Measurements from ENCODE around the gene EIF5A. TPM values are rescaled to one million over a fixed set of nuclear protein-coding genes. Genes with fewer than 3 reads are reported as not detected.

EIF5A gene
- total and polyA plus RNA-seq, 2 donors = 305 to 324 TPM

DNA sequence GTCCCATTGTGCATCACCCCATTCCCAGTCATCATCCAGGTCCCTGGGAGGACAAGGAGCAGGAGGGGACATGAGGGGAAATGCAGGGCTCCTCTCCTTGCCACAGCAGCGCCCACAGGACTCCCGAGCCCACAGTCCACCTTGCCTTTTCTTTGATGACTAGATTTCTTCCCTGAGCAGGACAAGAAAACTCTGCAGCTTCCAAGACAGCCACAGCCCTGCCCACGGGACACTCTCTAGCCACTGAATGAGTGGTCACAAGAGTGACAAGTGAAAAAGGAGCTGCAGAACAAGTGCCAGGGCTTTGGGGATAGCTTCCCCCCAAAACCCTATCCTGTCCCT, 17.0 kb downstream of the EIF5A start:
- H3K36me3 ChIP-seq (ENCODE audit: control insufficient read depth in 2 of 2, insufficient read depth in 2 of 2, low read length in 1 of 2) = peaks cover 62 to 66% of the 10 kb centered on the region in 2 donors

DNA sequence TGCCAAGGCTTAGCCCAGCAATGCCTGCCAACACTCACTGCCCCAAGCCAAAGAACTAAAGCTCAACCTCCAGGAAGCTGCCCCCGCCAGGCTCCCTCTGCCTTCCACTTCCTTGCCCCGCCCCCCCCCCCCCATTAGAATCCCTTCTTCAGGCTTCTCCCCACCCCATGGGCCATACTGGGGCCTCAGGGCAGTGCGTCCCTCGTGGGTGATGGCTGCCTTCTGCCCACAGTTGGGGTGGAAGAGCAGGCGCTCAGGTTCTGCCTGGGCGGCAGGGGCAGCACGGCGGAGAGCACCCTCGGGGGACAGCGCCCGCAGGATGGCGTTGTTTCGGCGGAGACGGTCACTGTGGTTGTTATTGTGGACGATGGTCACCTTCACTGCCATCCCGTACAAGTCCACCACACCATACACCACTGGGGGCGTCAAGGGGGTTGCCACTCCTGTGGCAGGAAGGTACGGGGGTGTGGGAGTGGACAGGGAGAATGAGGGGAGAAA, 17.7 kb downstream of the EIF5A start:
- Histone ChIP-seq H3K36me3 (ENCODE audit: control insufficient read depth in 2 of 2, insufficient read depth in 2 of 2, low read length in 1 of 2) (peaks cover 62 to 65% of the 10 kb centered on the region in 2 donors), H3K27ac (ENCODE audit: low read depth in 1 of 2, low read length in 1 of 2) (no peak overlapping the region), H3K27me3 (ENCODE audit: control insufficient read depth in 2 of 2, insufficient read depth in 1 of 2, low read length in 1 of 2) (no peaks in the 10 kb centered on the region), H3K4me3 (ENCODE audit: low read length in 2 of 2) (no peak overlapping the region), H3K9me3 (ENCODE audit: control insufficient read depth in 2 of 2, insufficient read depth in 1 of 2, low read length in 1 of 2) (no peaks in the 10 kb centered on the region), H3K4me1 (ENCODE audit: control insufficient read depth in 2 of 2, insufficient read depth in 2 of 2, low read length in 2 of 2) (peaks cover 5 to 19% of the 10 kb centered on the region in 2 donors)
- DNase-seq (ENCODE audit: low read depth in 6 of 9, low spot score in 9 of 9) = no peak
- WGBS = 96% methylated on average over 19 of the region's 19 CpGs

More for the DNA sequence above, 17.0 kb downstream of the EIF5A start:
- H3K4me1 ChIP-seq (ENCODE audit: control insufficient read depth in 2 of 2, insufficient read depth in 2 of 2, low read length in 2 of 2) = peaks cover 5 to 14% of the 10 kb centered on the region in 2 donors
- no peak overlapping the region for H3K4me3 ChIP-seq (ENCODE audit: low read length in 2 of 2)
- H3K27ac ChIP-seq (ENCODE audit: low read depth in 1 of 2, low read length in 1 of 2) = no peak overlapping the region
- no peaks in the 10 kb centered on the region for H3K9me3 ChIP-seq (ENCODE audit: control insufficient read depth in 2 of 2, insufficient read depth in 1 of 2, low read length in 1 of 2)
- 93% methylated on average over 3 of the region's 3 CpGs for WGBS
- H3K27me3 ChIP-seq (ENCODE audit: control insufficient read depth in 2 of 2, insufficient read depth in 1 of 2, low read length in 1 of 2) = no peaks in the 10 kb centered on the region
- DNase-seq (ENCODE audit: low read depth in 6 of 9, low spot score in 9 of 9) = no peak

DNA sequence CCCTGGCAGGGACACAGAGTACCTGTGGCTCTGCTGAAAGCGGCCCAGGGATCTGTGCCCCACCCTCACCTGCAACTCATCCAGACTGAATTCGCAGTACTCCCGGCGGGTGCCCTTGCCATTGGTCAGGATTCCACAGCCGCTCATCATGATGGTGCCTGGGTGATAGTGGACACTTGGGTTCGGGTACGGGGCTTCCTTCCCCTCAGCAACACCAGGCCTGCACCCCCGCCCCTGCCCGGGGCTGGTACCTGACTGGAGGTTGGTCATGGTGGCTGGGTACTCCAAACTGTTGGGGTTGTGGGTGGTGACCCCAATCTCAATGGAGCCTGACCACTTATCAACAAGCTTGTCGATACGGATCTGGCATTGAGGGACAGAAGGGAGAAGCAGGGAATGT, 18.8 kb downstream of the EIF5A start:
- Histone ChIP-seq H3K27ac (ENCODE audit: low read depth in 1 of 2, low read length in 1 of 2) (no peak overlapping the region), H3K4me3 (ENCODE audit: low read length in 2 of 2) (no peak overlapping the region), H3K27me3 (ENCODE audit: control insufficient read depth in 2 of 2, insufficient read depth in 1 of 2, low read length in 1 of 2) (no peaks in the 10 kb centered on the region), H3K9me3 (ENCODE audit: control insufficient read depth in 2 of 2, insufficient read depth in 1 of 2, low read length in 1 of 2) (no peaks in the 10 kb centered on the region), H3K4me1 (ENCODE audit: control insufficient read depth in 2 of 2, insufficient read depth in 2 of 2, low read length in 2 of 2) (peaks cover 10 to 30% of the 10 kb centered on the region in 2 donors), H3K36me3 (ENCODE audit: control insufficient read depth in 2 of 2, insufficient read depth in 2 of 2, low read length in 1 of 2) (peaks cover 51 to 54% of the 10 kb centered on the region in 2 donors)
- DNase-seq (ENCODE audit: low read depth in 6 of 9, low spot score in 9 of 9) = no peak
- 97% methylated on average over 11 of the region's 11 CpGs for WGBS

DNA sequence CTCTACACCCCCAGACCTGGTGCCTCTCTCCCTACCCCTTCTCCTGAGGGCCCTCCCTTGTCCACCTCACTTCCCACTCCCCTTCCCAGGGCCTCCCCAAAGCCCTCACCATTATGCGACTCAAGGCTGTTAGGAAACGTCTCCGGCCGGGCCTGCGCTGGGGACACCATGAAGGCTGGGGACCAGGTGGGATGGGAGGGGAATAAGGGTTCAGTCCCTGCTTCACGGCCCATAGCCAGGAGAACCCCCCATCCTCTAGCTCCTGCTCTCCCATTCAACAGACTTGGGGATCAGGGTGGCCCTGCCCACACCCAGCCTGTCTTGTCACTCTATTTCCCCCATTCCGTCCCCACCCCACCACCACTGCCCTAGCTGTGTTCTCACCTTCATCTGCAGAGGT, 19.6 kb downstream of the EIF5A start:
- H3K36me3 ChIP-seq (ENCODE audit: control insufficient read depth in 2 of 2, insufficient read depth in 2 of 2, low read length in 1 of 2) = peaks cover 43 to 45% of the 10 kb centered on the region in 2 donors
- H3K9me3 ChIP-seq (ENCODE audit: control insufficient read depth in 2 of 2, insufficient read depth in 1 of 2, low read length in 1 of 2) = peaks cover 0 to 2% of the 10 kb centered on the region in 2 donors
- 96% methylated on average over 7 of the region's 7 CpGs for WGBS
- peaks cover 15 to 39% of the 10 kb centered on the region in 2 donors for H3K4me1 ChIP-seq (ENCODE audit: control insufficient read depth in 2 of 2, insufficient read depth in 2 of 2, low read length in 2 of 2)
- H3K27ac ChIP-seq (ENCODE audit: low read depth in 1 of 2, low read length in 1 of 2) = no peak overlapping the region
- DNase-seq (ENCODE audit: low read depth in 6 of 9, low spot score in 9 of 9) = no peak
- H3K27me3 ChIP-seq (ENCODE audit: control insufficient read depth in 2 of 2, insufficient read depth in 1 of 2, low read length in 1 of 2) = no peaks in the 10 kb centered on the region
- H3K4me3 ChIP-seq (ENCODE audit: low read length in 2 of 2) = no peak overlapping the region

DNA sequence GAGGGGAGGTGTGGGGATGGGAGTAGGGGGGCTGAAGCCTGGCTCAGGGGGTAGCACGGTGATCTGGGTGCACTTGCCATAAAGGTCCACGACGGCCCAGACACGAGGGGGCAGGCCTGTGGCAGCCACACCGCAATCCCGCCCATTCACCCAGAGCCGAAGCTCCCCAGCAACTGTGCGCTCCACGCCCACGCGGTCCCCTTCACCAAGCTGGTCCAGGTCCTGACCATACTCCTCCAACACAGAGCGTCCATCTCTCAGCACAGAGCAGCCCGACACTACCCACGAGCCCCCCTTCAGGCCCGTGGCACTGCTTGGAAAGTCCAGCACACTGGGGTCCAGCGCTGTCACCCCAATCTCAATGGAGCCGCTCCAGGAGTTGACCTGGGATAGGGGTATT, 20.1 kb downstream of the EIF5A start:
- H3K4me3 ChIP-seq (ENCODE audit: low read length in 2 of 2) = no peak overlapping the region
- H3K36me3 ChIP-seq (ENCODE audit: control insufficient read depth in 2 of 2, insufficient read depth in 2 of 2, low read length in 1 of 2) = peaks cover 38 to 41% of the 10 kb centered on the region in 2 donors
- H3K27ac ChIP-seq (ENCODE audit: low read depth in 1 of 2, low read length in 1 of 2) = no peak overlapping the region
- peaks cover 19 to 43% of the 10 kb centered on the region in 2 donors for H3K4me1 ChIP-seq (ENCODE audit: control insufficient read depth in 2 of 2, insufficient read depth in 2 of 2, low read length in 2 of 2)
- no peak for DNase-seq (ENCODE audit: low read depth in 6 of 9, low spot score in 9 of 9)
- peaks cover 0 to 2% of the 10 kb centered on the region in 2 donors for H3K9me3 ChIP-seq (ENCODE audit: control insufficient read depth in 2 of 2, insufficient read depth in 1 of 2, low read length in 1 of 2)
- 98% methylated on average over 17 of the region's 17 CpGs for WGBS
- H3K27me3 ChIP-seq (ENCODE audit: control insufficient read depth in 2 of 2, insufficient read depth in 1 of 2, low read length in 1 of 2) = no peaks in the 10 kb centered on the region

DNA sequence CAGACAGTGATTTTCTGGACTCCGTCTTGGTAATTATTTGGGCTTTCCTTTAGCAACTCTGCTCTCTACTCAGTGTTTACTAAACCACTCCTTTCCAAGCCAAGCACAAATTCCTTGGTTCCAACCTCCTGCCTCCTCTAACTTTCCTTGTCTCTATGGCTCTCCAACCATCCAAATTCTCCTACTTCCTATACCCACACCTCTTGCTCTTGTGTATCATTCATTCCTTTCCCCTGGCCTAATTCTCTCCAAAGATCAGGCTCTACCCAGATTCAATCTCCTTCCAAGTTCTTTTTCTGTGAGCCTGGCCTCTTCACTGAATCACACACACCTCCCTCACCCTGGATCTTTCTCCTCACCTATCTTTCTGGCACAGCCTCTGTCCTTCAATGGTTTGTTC, 20.6 kb downstream of the EIF5A start:
- Histone ChIP-seq H3K4me1 (ENCODE audit: control insufficient read depth in 2 of 2, insufficient read depth in 2 of 2, low read length in 2 of 2) (peaks cover 23 to 45% of the 10 kb centered on the region in 2 donors), H3K9me3 (ENCODE audit: control insufficient read depth in 2 of 2, insufficient read depth in 1 of 2, low read length in 1 of 2) (peaks cover 0 to 2% of the 10 kb centered on the region in 2 donors), H3K4me3 (ENCODE audit: low read length in 2 of 2) (no peak overlapping the region), H3K27ac (ENCODE audit: low read depth in 1 of 2, low read length in 1 of 2) (no peak overlapping the region), H3K36me3 (ENCODE audit: control insufficient read depth in 2 of 2, insufficient read depth in 2 of 2, low read length in 1 of 2) (peaks cover 33 to 35% of the 10 kb centered on the region in 2 donors), H3K27me3 (ENCODE audit: control insufficient read depth in 2 of 2, insufficient read depth in 1 of 2, low read length in 1 of 2) (no peaks in the 10 kb centered on the region)
- DNase-seq (ENCODE audit: low read depth in 6 of 9, low spot score in 9 of 9) = no peak
- WGBS = 94% methylated on average over 1 of the region's 1 CpG

DNA sequence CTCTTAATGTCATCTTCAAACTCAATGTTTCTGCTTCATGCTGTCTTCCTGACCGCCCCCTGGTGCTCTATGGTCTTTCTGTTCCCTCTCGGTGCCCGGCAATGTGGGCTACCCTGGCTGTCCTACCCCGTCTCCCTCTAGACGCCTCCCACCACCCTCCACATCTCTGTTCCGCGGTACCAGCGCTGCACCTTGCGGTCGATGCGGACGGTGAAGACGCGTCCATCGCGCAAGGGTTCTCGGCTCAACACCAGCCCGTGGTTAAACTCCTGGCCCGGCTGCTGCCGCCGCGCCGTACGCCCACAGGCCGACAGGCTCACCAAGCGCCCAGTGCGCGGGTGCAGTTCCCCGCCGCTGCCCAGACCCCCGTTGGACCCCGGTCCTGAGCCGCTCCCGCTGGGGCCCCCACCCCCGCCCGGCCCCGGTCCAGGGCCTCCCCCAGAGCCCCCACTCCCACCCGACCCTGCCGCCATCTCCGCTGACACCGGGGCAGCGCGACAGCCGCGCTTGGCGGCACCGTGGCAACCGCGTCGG, 21.5 kb downstream of the EIF5A start, which contains the start of gene NEURL4:
Gene NEURL4, minus strand, starts transcription at position 496 of the 534 bp plus-strand sequence. Its CDS starts 23 bp downstream, at position 473.
- H3K9me3 ChIP-seq (ENCODE audit: control insufficient read depth in 2 of 2, insufficient read depth in 1 of 2, low read length in 1 of 2) = peaks cover 0 to 2% of the 10 kb centered on the region in 2 donors
- H3K4me3 ChIP-seq (ENCODE audit: low read length in 2 of 2) = peak within 1 kb of the TSS; percentile 77 to 85
- DNase-seq (ENCODE audit: low read depth in 6 of 9, low spot score in 9 of 9) = no peak
- peaks cover 24 to 26% of the 10 kb centered on the region in 2 donors for H3K36me3 ChIP-seq (ENCODE audit: control insufficient read depth in 2 of 2, insufficient read depth in 2 of 2, low read length in 1 of 2)
- H3K27ac ChIP-seq (ENCODE audit: low read depth in 1 of 2, low read length in 1 of 2) = peak within 1 kb of the TSS; percentile 95 to 98
- WGBS = under 1% methylated on average over 50 of the region's 50 CpGs
- H3K4me1 ChIP-seq (ENCODE audit: control insufficient read depth in 2 of 2, insufficient read depth in 2 of 2, low read length in 2 of 2) = peaks cover 23 to 52% of the 10 kb centered on the region in 2 donors
- no peaks in the 10 kb centered on the region for H3K27me3 ChIP-seq (ENCODE audit: control insufficient read depth in 2 of 2, insufficient read depth in 1 of 2, low read length in 1 of 2)

DNA sequence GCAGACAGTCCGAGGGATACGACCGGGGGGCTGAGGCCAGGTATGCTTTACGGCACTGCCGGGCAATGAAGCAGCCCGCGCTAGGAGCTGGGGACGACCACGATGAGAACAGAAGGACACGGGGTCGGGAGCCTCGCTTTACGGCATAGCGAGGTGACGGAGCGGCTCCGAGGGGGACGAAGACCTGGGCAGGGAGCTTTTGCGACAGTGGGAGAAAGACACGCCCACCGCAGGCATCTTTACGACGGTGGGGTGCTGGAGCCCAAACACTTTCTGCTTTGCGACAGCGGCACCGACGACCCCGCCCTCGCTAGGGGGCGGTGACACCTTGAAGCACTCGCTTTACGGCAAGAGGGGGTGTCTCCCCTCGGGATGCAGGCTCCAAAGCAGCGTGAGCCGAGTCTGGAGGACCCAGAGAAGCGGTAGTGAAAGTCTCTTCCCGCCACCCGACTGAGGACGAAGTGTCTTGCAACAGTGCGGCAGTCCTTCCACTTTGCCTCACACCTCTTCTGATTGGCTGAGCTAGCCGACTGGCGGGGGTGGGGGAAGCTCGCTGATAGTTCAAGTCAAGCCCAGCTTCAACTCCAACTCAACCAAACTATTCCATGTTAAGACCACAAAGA, 22.1 kb downstream of the EIF5A start:
- under 1% methylated on average over 43 of the region's 43 CpGs for WGBS
- DNase-seq (ENCODE audit: low read depth in 6 of 9, low spot score in 9 of 9) = peak; percentile 94 to 100 (median 98)
- H3K4me3 ChIP-seq (ENCODE audit: low read length in 2 of 2) = peak overlapping the region; percentile 77 to 85

DNA sequence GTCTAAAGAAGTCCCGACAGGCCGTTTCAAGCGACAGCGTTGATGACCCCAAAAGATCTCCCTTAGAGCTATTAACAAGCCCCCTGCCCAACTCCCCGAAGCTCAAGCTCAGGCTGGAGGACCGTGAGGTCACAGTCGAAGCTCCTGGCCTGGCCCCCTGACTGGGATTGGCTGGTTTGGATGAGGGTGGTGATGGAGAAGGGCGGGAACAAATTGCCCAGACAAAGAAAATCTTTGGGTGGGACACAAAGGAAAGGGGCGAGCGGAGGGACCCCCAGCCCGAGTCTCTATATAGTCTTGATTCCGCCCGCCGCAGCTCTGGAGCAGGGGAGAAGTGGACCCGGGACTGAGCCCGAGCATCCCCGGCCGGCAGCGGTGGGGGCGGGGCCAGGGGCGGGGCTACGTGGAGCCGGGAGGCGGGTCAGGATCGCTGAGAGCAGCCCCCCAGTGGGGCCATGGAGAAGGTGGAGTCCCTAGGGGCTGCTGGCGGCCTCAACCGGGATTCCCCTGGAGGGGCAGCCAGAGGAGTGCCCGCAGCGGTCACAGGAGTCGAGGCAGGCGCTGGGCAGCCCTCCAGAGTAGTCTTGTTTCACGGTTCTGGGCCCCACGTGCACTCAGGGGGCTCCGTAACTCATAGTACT, 22.7 kb downstream of the EIF5A start:
- WGBS = 3% methylated on average over 34 of the region's 34 CpGs
- Histone ChIP-seq H3K36me3 (ENCODE audit: control insufficient read depth in 2 of 2, insufficient read depth in 2 of 2, low read length in 1 of 2) (peaks cover 13 to 16% of the 10 kb centered on the region in 2 donors), H3K4me1 (ENCODE audit: control insufficient read depth in 2 of 2, insufficient read depth in 2 of 2, low read length in 2 of 2) (peaks cover 23 to 64% of the 10 kb centered on the region in 2 donors), H3K27me3 (ENCODE audit: control insufficient read depth in 2 of 2, insufficient read depth in 1 of 2, low read length in 1 of 2) (no peaks in the 10 kb centered on the region), H3K27ac (ENCODE audit: low read depth in 1 of 2, low read length in 1 of 2) (peak overlapping the region; percentile 95 to 98), H3K4me3 (ENCODE audit: low read length in 2 of 2) (peak overlapping the region; percentile 77 to 85), H3K9me3 (ENCODE audit: control insufficient read depth in 2 of 2, insufficient read depth in 1 of 2, low read length in 1 of 2) (peaks cover 0 to 2% of the 10 kb centered on the region in 2 donors)
- DNase-seq (ENCODE audit: low read depth in 6 of 9, low spot score in 9 of 9) = peak in 3 of 9 donors; percentile 67 to 89 (median 81)

More for the DNA sequence above, 22.1 kb downstream of the EIF5A start:
- no peaks in the 10 kb centered on the region for H3K27me3 ChIP-seq (ENCODE audit: control insufficient read depth in 2 of 2, insufficient read depth in 1 of 2, low read length in 1 of 2)
- H3K4me1 ChIP-seq (ENCODE audit: control insufficient read depth in 2 of 2, insufficient read depth in 2 of 2, low read length in 2 of 2) = peaks cover 23 to 57% of the 10 kb centered on the region in 2 donors
- H3K27ac ChIP-seq (ENCODE audit: low read depth in 1 of 2, low read length in 1 of 2) = peak overlapping the region; percentile 95 to 98
- H3K9me3 ChIP-seq (ENCODE audit: control insufficient read depth in 2 of 2, insufficient read depth in 1 of 2, low read length in 1 of 2) = peaks cover 0 to 2% of the 10 kb centered on the region in 2 donors
- peaks cover 18 to 22% of the 10 kb centered on the region in 2 donors for H3K36me3 ChIP-seq (ENCODE audit: control insufficient read depth in 2 of 2, insufficient read depth in 2 of 2, low read length in 1 of 2)
